Fibroblast of lung (primary cell): ENCODE data around the gene PPP2R3B.

Experiments
- EZH2 ChIP-seq: IDR thresholded peaks from 2 replicates; pipeline ENCODE4 v1.5.1; 2012; ENCODE audit warnings: low read length, control low read depth, mild to moderate bottlenecking; ENCODE audit errors: missing control alignments
- TF ChIP-seq, protein P1 (sequence below), 2 donors: IDR thresholded peaks in 1 of 2; conservative IDR thresholded peaks in 1 of 2; 1 replicate in 1 of 2; 2 replicates in 1 of 2; pipeline ENCODE4 v1.5.1; 2011 to 2012; ENCODE audit warnings: low read length in 2 of 2, control low read depth in 1 of 2, inconsistent platforms in 1 of 2, low read depth in 1 of 2, mild to moderate bottlenecking in 1 of 2

- TF ChIP-seq, protein P1, sequence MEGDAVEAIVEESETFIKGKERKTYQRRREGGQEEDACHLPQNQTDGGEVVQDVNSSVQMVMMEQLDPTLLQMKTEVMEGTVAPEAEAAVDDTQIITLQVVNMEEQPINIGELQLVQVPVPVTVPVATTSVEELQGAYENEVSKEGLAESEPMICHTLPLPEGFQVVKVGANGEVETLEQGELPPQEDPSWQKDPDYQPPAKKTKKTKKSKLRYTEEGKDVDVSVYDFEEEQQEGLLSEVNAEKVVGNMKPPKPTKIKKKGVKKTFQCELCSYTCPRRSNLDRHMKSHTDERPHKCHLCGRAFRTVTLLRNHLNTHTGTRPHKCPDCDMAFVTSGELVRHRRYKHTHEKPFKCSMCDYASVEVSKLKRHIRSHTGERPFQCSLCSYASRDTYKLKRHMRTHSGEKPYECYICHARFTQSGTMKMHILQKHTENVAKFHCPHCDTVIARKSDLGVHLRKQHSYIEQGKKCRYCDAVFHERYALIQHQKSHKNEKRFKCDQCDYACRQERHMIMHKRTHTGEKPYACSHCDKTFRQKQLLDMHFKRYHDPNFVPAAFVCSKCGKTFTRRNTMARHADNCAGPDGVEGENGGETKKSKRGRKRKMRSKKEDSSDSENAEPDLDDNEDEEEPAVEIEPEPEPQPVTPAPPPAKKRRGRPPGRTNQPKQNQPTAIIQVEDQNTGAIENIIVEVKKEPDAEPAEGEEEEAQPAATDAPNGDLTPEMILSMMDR (conservative IDR thresholded peaks at IDR 0.05 in 1 of 2, IDR thresholded peaks at IDR 0.05 in 1 of 2; ENCODE audit: low read depth in 1 of 2, low read length in 2 of 2) = no peak
- TF ChIP-seq EZH2 = no peak
Measured at GRCh38 chrX:318068-318738, 68.5 kb downstream of the PPP2R3B start.
